Measurements from ENCODE around the gene EDNRB.
"Not testable (repeated sequence)": the region's sequence is repeated elsewhere in the genome, so short reads cannot be mapped to it uniquely, and the experiment has no call there.

The EDNRB gene

DNA sequence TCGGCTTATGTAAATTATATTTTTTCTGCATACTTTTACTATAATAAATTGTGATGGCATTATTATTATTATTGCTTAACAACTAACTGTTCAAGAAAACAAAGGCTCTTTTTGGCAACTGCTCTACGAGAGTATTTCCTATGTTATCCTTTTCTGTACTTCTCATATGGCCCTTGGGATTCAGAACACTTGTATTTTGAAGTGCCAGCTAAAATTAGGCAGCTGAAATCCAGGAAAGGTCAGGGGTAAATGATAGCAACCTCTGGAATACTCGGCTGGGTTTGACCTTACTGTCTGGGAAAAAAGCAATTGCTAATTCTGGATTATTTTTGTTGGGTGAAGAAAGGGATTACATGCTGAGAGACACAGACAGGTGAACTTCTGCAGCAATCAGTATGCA lies 23.9 kb downstream of the EDNRB start:
- no peak for DNase-seq

DNA sequence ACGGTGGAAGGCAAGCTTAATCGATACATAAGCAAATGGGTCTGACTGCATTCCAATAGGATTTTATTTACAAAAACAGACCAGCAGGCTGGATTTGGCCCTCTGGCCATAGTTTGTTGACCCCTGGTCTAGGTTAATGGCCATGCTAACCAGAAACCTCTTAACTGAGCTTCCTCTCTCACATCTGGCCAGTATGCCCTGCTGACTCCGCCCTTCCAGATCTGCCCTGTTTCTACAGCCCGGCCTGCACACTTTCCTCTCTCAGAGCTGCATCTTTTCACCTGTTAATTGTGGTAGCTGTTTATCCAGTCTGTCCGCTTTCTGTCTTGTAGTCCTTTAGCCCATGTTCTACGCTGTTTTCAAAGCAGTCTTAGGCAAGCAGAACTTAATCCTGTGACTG lies 25.6 kb downstream of the EDNRB start:
- DNase-seq, result no peak

GRCh38 chr13:77892491-77892890 lies 26.1 kb downstream of the EDNRB start:
- no peak for DNase-seq

- DNase-seq, result no peak
Measured at GRCh38 chr13:77891486-77891885, 27.1 kb downstream of the EDNRB start.

DNA sequence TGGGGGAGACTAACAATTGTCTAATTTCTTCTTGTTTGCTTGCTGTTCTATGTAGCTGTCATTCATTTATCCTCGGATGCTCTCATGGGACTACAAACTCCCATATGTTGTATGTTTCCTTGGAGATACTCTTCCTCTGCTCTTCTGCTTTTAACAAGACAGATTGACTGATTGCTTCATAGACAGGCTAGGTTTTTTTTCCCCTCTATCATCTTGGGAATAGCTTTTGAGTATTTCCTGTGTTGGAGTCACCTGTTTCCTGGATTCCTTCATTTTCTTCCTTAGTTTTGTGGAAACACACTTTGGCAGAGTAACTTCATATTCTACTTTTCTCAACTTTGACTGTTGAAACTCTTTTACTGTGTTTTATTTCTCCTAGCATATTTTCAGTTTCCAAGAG lies 27.6 kb downstream of the EDNRB start:
- no peak for DNase-seq

- no peak for DNase-seq
Measured at GRCh38 chr13:77883328-77883727, 35.3 kb downstream of the EDNRB start.

DNA sequence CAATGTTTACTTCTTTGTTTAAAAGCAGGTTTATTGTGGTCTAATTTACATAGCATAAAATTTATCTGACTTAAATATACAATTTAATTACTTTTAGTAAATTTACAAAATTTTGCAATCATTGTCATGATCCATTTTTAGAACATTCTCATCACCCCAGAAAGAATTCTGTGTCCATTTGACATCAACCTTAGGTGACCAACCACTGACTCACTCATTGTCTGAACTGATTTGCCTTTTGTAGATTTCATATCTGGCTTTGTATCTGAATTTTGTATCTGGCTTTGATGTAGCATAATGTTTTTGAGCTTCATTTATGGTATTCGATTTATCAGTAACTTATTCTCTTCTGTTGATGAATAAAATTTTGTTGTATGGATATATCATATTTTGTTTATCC lies 40.4 kb downstream of the EDNRB start:
- DNase-seq, result no peak

- DNase-seq, result no peak
Measured at GRCh38 chr13:77876176-77876575, 42.5 kb downstream of the EDNRB start.

- DNase-seq, result no peak
Measured at GRCh38 chr13:77874406-77874805, 44.2 kb downstream of the EDNRB start.

DNA sequence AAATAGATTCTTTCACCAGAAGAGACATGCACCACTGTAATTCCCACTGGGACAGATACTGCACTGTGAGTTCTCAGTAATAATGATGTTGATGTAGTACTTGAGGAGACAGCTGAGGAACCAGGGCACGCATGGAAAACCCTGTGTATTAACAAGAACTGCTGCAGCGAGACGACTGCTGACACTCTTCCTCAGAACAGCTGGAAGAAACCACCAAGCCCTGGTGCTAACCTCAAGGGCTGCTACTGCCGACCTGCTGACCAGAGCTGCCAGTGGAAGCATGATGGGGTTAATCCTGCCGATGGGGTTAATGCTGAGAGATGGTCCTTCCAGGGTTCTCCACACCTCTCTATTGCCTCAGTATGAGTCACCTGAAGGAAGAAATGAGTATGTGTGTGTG lies 45.6 kb downstream of the EDNRB start:
- no peak for DNase-seq

GRCh38 chr13:77871596-77871995 lies 47.0 kb downstream of the EDNRB start:
- DNase-seq, result no peak

- DNase-seq, result no peak
Measured at GRCh38 chr13:77868717-77869116, 49.9 kb downstream of the EDNRB start.

- no peak for DNase-seq
Measured at GRCh38 chr13:77866971-77867370, 51.7 kb downstream of the EDNRB start.

DNA sequence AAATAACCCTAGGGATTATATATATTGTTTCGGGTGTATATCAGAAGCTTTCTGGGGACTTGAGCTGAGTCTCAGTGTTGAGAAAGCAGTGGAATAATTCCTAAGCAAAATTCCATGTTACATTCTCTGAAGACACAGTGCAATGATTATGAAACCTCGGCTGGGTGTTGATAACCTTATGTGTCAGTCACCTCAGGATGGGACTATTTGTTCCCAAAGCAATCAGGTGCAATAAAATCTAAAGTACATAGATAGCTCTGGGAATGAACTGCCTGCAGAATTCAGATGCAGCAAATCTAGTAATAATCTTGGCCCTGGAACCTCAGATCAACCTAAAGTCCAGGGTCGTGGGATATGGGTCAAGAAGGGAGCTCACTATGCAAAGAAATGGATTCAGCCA lies 53.0 kb downstream of the EDNRB start:
- no peak for DNase-seq

GRCh38 chr13:77863144-77863543 lies 55.5 kb downstream of the EDNRB start:
- no peak for DNase-seq

DNA sequence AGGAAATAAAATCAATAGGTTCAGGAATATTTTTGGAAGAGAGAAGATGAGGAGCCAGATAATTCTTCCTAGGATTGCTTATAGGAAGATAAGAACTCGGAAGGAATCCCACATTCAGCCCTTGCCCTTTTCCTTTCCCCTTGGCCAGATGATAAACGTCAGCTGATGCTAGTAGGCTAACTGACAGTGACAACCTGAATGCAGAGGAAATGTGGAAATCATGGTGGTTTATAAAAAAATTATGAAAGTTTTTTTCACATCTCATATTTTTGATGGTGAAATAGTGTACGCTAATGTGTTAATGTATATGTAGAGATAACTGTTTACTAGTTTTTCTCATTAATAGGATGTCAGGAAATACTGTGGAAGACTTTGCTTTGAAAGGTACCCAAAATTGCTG lies 56.9 kb downstream of the EDNRB start:
- no peak for DNase-seq

DNA sequence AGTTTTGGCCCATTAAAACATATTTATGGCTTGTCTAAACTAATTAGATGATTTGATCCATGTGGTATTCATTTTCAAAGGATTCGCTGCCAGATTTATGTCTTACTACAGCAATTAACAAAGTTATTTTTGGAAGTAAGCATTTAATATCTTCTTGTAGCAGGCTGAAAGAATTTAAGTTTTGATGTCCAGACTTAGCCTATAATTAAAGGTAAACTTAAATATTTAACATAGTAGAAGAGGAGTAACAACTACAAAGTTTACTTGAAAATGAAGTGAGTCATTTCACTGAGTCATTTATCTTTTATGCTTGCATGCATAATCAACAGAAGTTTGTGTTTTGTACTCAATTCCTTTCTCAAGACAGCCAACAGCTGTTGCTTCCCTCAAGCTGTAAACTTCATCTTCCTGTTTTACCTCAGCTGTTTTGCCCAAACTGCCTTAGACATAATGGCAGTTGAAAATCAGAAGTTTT lies 58.1 kb downstream of the EDNRB start:
- DNase-seq, result no peak

GRCh38 chr13:77859450-77859849 lies 59.2 kb downstream of the EDNRB start:
- no peak for DNase-seq

- no peak for DNase-seq
Measured at GRCh38 chr13:77857531-77858209, 61.0 kb downstream of the EDNRB start.

DNA sequence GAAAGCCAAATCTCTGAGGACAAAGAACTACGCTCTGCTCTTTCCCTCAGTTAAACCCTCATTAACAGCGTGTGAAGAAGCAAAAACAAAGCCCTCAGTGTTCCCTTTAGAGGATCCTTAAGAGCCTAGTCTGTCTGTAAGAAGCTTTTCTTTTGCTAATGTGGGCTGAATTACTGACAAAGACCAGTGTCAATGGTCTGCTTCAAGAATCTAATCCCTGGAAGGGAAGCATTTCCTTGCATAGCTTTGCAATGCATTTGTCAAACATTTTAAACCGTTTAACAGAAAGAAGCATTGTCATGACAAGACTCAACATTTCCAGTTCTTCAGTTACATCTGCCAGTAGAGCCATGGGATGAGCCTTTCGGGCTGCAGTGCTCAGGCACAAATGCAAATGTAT lies 64.9 kb downstream of the EDNRB start:
- no peak for DNase-seq

- DNase-seq, result not testable (repeated sequence)
Measured at GRCh38 chr13:77848050-77848449, 70.6 kb downstream of the EDNRB start.

DNA sequence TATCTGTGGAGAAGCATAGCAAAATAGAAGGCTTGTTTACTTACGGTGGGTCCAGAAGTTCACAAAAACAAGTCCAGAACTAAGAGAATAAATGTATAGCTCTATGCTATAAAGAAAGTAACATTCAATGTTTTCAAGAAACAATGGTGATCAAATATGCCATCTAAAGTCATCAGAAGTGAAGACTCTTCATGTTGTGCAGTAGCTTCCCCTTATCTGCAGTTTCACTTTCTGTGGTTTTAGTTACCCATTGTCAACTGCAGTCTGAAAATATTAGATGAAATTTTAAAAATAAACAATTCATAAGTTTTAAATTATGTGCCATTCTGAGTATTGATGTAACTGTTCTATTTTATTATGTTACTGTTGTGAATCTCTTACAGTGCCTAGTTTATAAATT lies 72.5 kb downstream of the EDNRB start:
- no peak for DNase-seq

All from NCI-H774 (cell line).